Upper lobe of left lung (tissue), 4 donors: ENCODE data around the gene HIPK4.
A peak's percentile ranks its signal among the peaks of the same experiment; 100 is the strongest.

Experiments
- CTCF ChIP-seq, 6 experiments: fragments of 450-650 bp in 4 of 6; fragments of 200-600 bp in 2 of 6; sonication (generic) in 2 of 6; IDR thresholded peaks; one replicate each; pipeline ENCODE4 v1.5.1; 2016 to 2019; ENCODE audit warnings: antibody characterized with exemption in 6 of 6
- EP300 ChIP-seq, 4 donors: sonication (generic); formaldehyde crosslinking; IDR thresholded peaks; one replicate each; pipeline ENCODE4 v1.5.1; 2017; ENCODE audit warnings: antibody characterized with exemption in 4 of 4, control low read depth in 2 of 4
- POLR2AphosphoS5 ChIP-seq, 2 donors: sonication (generic); formaldehyde crosslinking; IDR thresholded peaks; one replicate each; pipeline ENCODE4 v1.5.1; 2017; ENCODE audit warnings: antibody characterized with exemption in 2 of 2

- TF ChIP-seq CTCF (IDR thresholded peaks at IDR 0.05) (peak in 3 of 6 experiments; percentile 41 to 59 (median 54)), POLR2AphosphoS5 (IDR thresholded peaks at IDR 0.05) (peak; percentile 90 to 97), EP300 (IDR thresholded peaks at IDR 0.05) (peak in 1 of 4 donors; percentile 65)
Measured at GRCh38 chr19:40348125-40348913, 41.7 kb downstream of the HIPK4 start, which contains the start of the genes C19orf47 and PLD3.
